SK-N-MC (cell line): ENCODE results near the gene PLRG1.

Experiments
- DNase-seq: peaks from one replicate; pipeline ENCODE4 v3.0.0-alpha.2; 2011; ENCODE audit warnings: low read depth, low spot score
- H3K27ac ChIP-seq: fragments of 200-600 bp; sonication (generic); 2 replicates; pipeline ENCODE4 v1.5.1; 2016; ENCODE audit warnings: mixed run types
- H3K36me3 ChIP-seq: fragments of 200-600 bp; sonication (generic); 2 replicates; pipeline ENCODE4 v1.6.1; 2017; ENCODE audit warnings: antibody characterized with exemption, low read length, mixed read lengths; ENCODE audit not compliant: insufficient read depth
- H3K4me3 ChIP-seq: fragments of 200-600 bp; sonication (generic); 2 replicates; pipeline ENCODE4 v1.5.1; 2016
- H3K9ac ChIP-seq: fragments of 200-600 bp; sonication (generic); 2 replicates; pipeline ENCODE4 v1.8.0; 2017; ENCODE audit warnings: mixed run types, mixed read lengths; ENCODE audit not compliant: insufficient read length
- H3K9me3 ChIP-seq: fragments of 200-600 bp; sonication (generic); 2 replicates; pipeline ENCODE4 v1.6.1; 2017; ENCODE audit warnings: low read depth, mild to moderate bottlenecking, antibody characterized with exemption, low read length, moderate library complexity, mixed read lengths
- EZH2 ChIP-seq: fragments of 200-600 bp; sonication (generic); IDR thresholded peaks from one replicate; pipeline ENCODE4 v1.6.1; 2017; ENCODE audit warnings: antibody characterized with exemption
- FOXP2 ChIP-seq: optimal IDR thresholded peaks from 2 replicates; pipeline ENCODE3; 2011; ENCODE audit warnings: mild to moderate bottlenecking, moderate library complexity; ENCODE audit not compliant: insufficient read depth; ENCODE audit errors: extremely low read length, control extremely low read depth
- POLR2AphosphoS5 ChIP-seq: IDR thresholded peaks from 2 replicates; pipeline ENCODE4 v1.6.1; 2012; ENCODE audit warnings: mild to moderate bottlenecking, low read depth, low read length, borderline replicate concordance

The PLRG1 gene

GRCh38 chr4:154545689-154546088 lies 4.5 kb downstream of the PLRG1 start:
- Histone ChIP-seq H3K9ac (no peak overlapping the region), H3K4me3 (no peak overlapping the region), H3K27ac (no peak overlapping the region), H3K9me3 (no peaks in the 10 kb centered on the region), H3K36me3 (peaks cover 73% of the 10 kb centered on the region)
- TF ChIP-seq EZH2: no peak
- TF ChIP-seq FOXP2: no peak
- no peak for TF ChIP-seq POLR2AphosphoS5
- no peak for DNase-seq

GRCh38 chr4:154542271-154542879 lies 7.8 kb downstream of the PLRG1 start:
- no peak for DNase-seq
- Histone ChIP-seq H3K9ac (no peak overlapping the region), H3K36me3 (peaks cover 99% of the 10 kb centered on the region), H3K4me3 (no peak overlapping the region), H3K9me3 (no peaks in the 10 kb centered on the region), H3K27ac (no peak overlapping the region)
- TF ChIP-seq POLR2AphosphoS5 (no peak), EZH2 (no peak)

GRCh38 chr4:154534296-154534695 lies 15.9 kb downstream of the PLRG1 start:
- H3K36me3 ChIP-seq: peaks cover 38% of the 10 kb centered on the region
- no peak overlapping the region for H3K9ac ChIP-seq
- TF ChIP-seq POLR2AphosphoS5 (no peak), EZH2 (no peak)
- no peak overlapping the region for H3K27ac ChIP-seq
- H3K4me3 ChIP-seq: no peak overlapping the region
- no peaks in the 10 kb centered on the region for H3K9me3 ChIP-seq
- DNase-seq: no peak

- no peaks in the 10 kb centered on the region for H3K9me3 ChIP-seq
- H3K4me3 ChIP-seq: no peak overlapping the region
- no peak for DNase-seq
- no peak for TF ChIP-seq POLR2AphosphoS5
- no peak for TF ChIP-seq EZH2
- TF ChIP-seq FOXP2: no peak
- H3K27ac ChIP-seq: no peak overlapping the region
- H3K36me3 ChIP-seq: no peaks in the 10 kb centered on the region; the same call in 1 of the 2 replicates
- H3K9ac ChIP-seq: no peak overlapping the region
Measured at GRCh38 chr4:154529728-154530519, 20.3 kb downstream of the PLRG1 start.

- Histone ChIP-seq H3K27ac (no peak overlapping the region), H3K9ac (no peak overlapping the region), H3K36me3 (no peaks in the 10 kb centered on the region), H3K4me3 (no peak overlapping the region), H3K9me3 (no peaks in the 10 kb centered on the region)
- DNase-seq: no peak
- TF ChIP-seq POLR2AphosphoS5 (no peak), FOXP2 (no peak), EZH2 (no peak)
Measured at GRCh38 chr4:154528869-154529268, 21.3 kb downstream of the PLRG1 start.

GRCh38 chr4:154527308-154527707 lies 22.9 kb downstream of the PLRG1 start:
- no peaks in the 10 kb centered on the region for H3K36me3 ChIP-seq
- no peak for TF ChIP-seq POLR2AphosphoS5
- no peak for TF ChIP-seq EZH2
- TF ChIP-seq FOXP2: no peak
- H3K9me3 ChIP-seq: no peaks in the 10 kb centered on the region
- no peak for DNase-seq
- H3K9ac ChIP-seq: no peak overlapping the region
- no peak overlapping the region for H3K27ac ChIP-seq
- H3K4me3 ChIP-seq: no peak overlapping the region

GRCh38 chr4:154526151-154526550 lies 24.0 kb downstream of the PLRG1 start:
- H3K4me3 ChIP-seq: no peak overlapping the region
- H3K36me3 ChIP-seq: no peaks in the 10 kb centered on the region
- H3K27ac ChIP-seq: no peak overlapping the region
- TF ChIP-seq FOXP2 (no peak), POLR2AphosphoS5 (no peak), EZH2 (no peak)
- no peak overlapping the region for H3K9ac ChIP-seq
- H3K9me3 ChIP-seq: no peaks in the 10 kb centered on the region
- DNase-seq: no peak

- DNase-seq: no peak
- Histone ChIP-seq H3K9me3 (no peaks in the 10 kb centered on the region), H3K9ac (no peak overlapping the region), H3K4me3 (no peak overlapping the region), H3K36me3 (no peaks in the 10 kb centered on the region), H3K27ac (no peak overlapping the region)
- TF ChIP-seq POLR2AphosphoS5 (no peak), FOXP2 (no peak), EZH2 (no peak)
Measured at GRCh38 chr4:154521607-154522006, 28.6 kb downstream of the PLRG1 start.
